ENCODE results near the gene FXYD5.

FXYD5 gene

GRCh38 chr19:35154525-35155406, at the start of gene FXYD5:
Gene FXYD5, plus strand, starts transcription at chr19:35154735. Its CDS starts 816 bp downstream, at chr19:35155551.
- Mint-ChIP-seq H3K27ac (peak within 1 kb of the TSS; percentile 96), H3K4me1 (peaks cover 56% of the 10 kb centered on the region), H3K4me3 (peak within 1 kb of the TSS; percentile 99), H3K9me3 (no peaks in the 10 kb centered on the region), H3K27me3 (no peaks in the 10 kb centered on the region), H3K36me3 (peaks cover 32% of the 10 kb centered on the region)
- ATAC-seq, result peak; percentile 79

GRCh38 chr19:35105047-35105410, 49.5 kb upstream of the FXYD5 start:
- Mint-ChIP-seq H3K4me1 (no peaks in the 10 kb centered on the region), H3K27me3 (peaks cover 9% of the 10 kb centered on the region), H3K27ac (no peak overlapping the region), H3K4me3 (no peak overlapping the region), H3K36me3 (no peaks in the 10 kb centered on the region), H3K9me3 (no peaks in the 10 kb centered on the region)
- ATAC-seq, result no peak

GRCh38 chr19:35105411-35106290, 48.9 kb upstream of the FXYD5 start:
- Mint-ChIP-seq H3K4me3 (no peak overlapping the region), H3K4me1 (no peaks in the 10 kb centered on the region), H3K27ac (no peak overlapping the region), H3K36me3 (no peaks in the 10 kb centered on the region), H3K9me3 (no peaks in the 10 kb centered on the region), H3K27me3 (peaks cover 9% of the 10 kb centered on the region)
- ATAC-seq, result no peak

GRCh38 chr19:35106291-35106583, 48.3 kb upstream of the FXYD5 start:
- no peak overlapping the region for H3K27ac Mint-ChIP-seq
- H3K36me3 Mint-ChIP-seq, result no peaks in the 10 kb centered on the region
- H3K9me3 Mint-ChIP-seq, result no peaks in the 10 kb centered on the region
- H3K4me1 Mint-ChIP-seq, result no peaks in the 10 kb centered on the region
- no peak for ATAC-seq
- H3K27me3 Mint-ChIP-seq, result peaks cover 9% of the 10 kb centered on the region
- H3K4me3 Mint-ChIP-seq, result no peak overlapping the region

GRCh38 chr19:35106898-35107541, 47.5 kb upstream of the FXYD5 start:
- H3K27me3 Mint-ChIP-seq, result peaks cover 14% of the 10 kb centered on the region
- ATAC-seq, result no peak
- no peaks in the 10 kb centered on the region for H3K36me3 Mint-ChIP-seq

GRCh38 chr19:35107545-35107944, 47.0 kb upstream of the FXYD5 start:
- Mint-ChIP-seq H3K4me3 (no peak overlapping the region), H3K27ac (no peak overlapping the region), H3K9me3 (no peaks in the 10 kb centered on the region), H3K27me3 (peaks cover 19% of the 10 kb centered on the region), H3K4me1 (no peaks in the 10 kb centered on the region), H3K36me3 (no peaks in the 10 kb centered on the region)
- ATAC-seq, result no peak

More at GRCh38 chr19:35106898-35107541, 47.5 kb upstream of the FXYD5 start:
- Mint-ChIP-seq H3K4me1 (no peaks in the 10 kb centered on the region), H3K4me3 (no peak overlapping the region), H3K9me3 (no peaks in the 10 kb centered on the region), H3K27ac (no peak overlapping the region)

GRCh38 chr19:35108730-35109129, 45.8 kb upstream of the FXYD5 start:
- no peaks in the 10 kb centered on the region for H3K36me3 Mint-ChIP-seq
- H3K27me3 Mint-ChIP-seq, result peaks cover 19% of the 10 kb centered on the region
- ATAC-seq, result no peak
- H3K4me1 Mint-ChIP-seq, result no peaks in the 10 kb centered on the region
- H3K4me3 Mint-ChIP-seq, result no peak overlapping the region
- H3K27ac Mint-ChIP-seq, result no peak overlapping the region
- no peaks in the 10 kb centered on the region for H3K9me3 Mint-ChIP-seq

GRCh38 chr19:35109395-35110112, 45.0 kb upstream of the FXYD5 start:
- Mint-ChIP-seq H3K27ac (no peak overlapping the region), H3K9me3 (no peaks in the 10 kb centered on the region), H3K4me1 (peaks cover 4% of the 10 kb centered on the region), H3K36me3 (no peaks in the 10 kb centered on the region), H3K4me3 (no peak overlapping the region), H3K27me3 (peaks cover 19% of the 10 kb centered on the region)
- no peak for ATAC-seq

GRCh38 chr19:35110974-35111373, 43.6 kb upstream of the FXYD5 start:
- Mint-ChIP-seq H3K4me1 (peaks cover 9% of the 10 kb centered on the region), H3K27ac (no peak overlapping the region), H3K4me3 (no peak overlapping the region), H3K27me3 (peaks cover 19% of the 10 kb centered on the region), H3K9me3 (no peaks in the 10 kb centered on the region), H3K36me3 (no peaks in the 10 kb centered on the region)
- ATAC-seq, result no peak

- H3K4me3 Mint-ChIP-seq, result no peak overlapping the region
- peaks cover 9% of the 10 kb centered on the region for H3K4me1 Mint-ChIP-seq
- no peaks in the 10 kb centered on the region for H3K36me3 Mint-ChIP-seq
- H3K9me3 Mint-ChIP-seq, result no peaks in the 10 kb centered on the region
- peaks cover 19% of the 10 kb centered on the region for H3K27me3 Mint-ChIP-seq
- no peak for ATAC-seq
- no peak overlapping the region for H3K27ac Mint-ChIP-seq
Measured at GRCh38 chr19:35112995-35113688, 41.4 kb upstream of the FXYD5 start.

GRCh38 chr19:35114353-35115176, 40.0 kb upstream of the FXYD5 start:
- H3K9me3 Mint-ChIP-seq, result no peaks in the 10 kb centered on the region
- H3K36me3 Mint-ChIP-seq, result no peaks in the 10 kb centered on the region
- H3K27ac Mint-ChIP-seq, result peak overlapping the region; percentile 14
- peaks cover 9% of the 10 kb centered on the region for H3K4me1 Mint-ChIP-seq
- peak; percentile 81 for ATAC-seq
- peaks cover 10% of the 10 kb centered on the region for H3K27me3 Mint-ChIP-seq
- H3K4me3 Mint-ChIP-seq, result peak overlapping the region; percentile 32

GRCh38 chr19:35115177-35115951, 39.2 kb upstream of the FXYD5 start, which contains the start of gene FXYD3:
Gene FXYD3, plus strand, starts transcription at chr19:35115823. Its CDS starts 3,554 bp downstream, at chr19:35119377.
- H3K27ac Mint-ChIP-seq, result peak within 1 kb of the TSS; percentile 14
- H3K9me3 Mint-ChIP-seq, result no peaks in the 10 kb centered on the region
- H3K4me1 Mint-ChIP-seq, result peaks cover 11% of the 10 kb centered on the region
- peaks cover 10% of the 10 kb centered on the region for H3K27me3 Mint-ChIP-seq
- peak within 1 kb of the TSS; percentile 32 for H3K4me3 Mint-ChIP-seq
- ATAC-seq, result no peak
- H3K36me3 Mint-ChIP-seq, result no peaks in the 10 kb centered on the region

All from stimulated activated memory B cell treated with anti-CD40 and anti-IgM and Interleukin-4, amounts not matched to agents 10 μg/mL and 1 μg/mL and 100 μg/mL, for 72 hours (primary cell).